CD14-positive monocyte (primary cell): ENCODE data around the gene INSM2. TPM values are rescaled to one million over a fixed set of nuclear protein-coding genes. Genes with fewer than 3 reads are reported as not detected.

ENCODE experiments used
- DNase-seq, 3 donors: peaks; one replicate each; pipeline ENCODE4 v3.0.0-alpha.2; 2011 to 2022
- H2AFZ ChIP-seq: 2 replicates; pipeline ENCODE4 v1.6.0; 2012; ENCODE audit warnings: mild to moderate bottlenecking, low read depth, low read length, inconsistent platforms; ENCODE audit not compliant: insufficient read depth, poor library complexity, severe bottlenecking
- H3K27ac ChIP-seq, 2 donors: 1 replicate in 1 of 2; 2 replicates in 1 of 2; pipeline ENCODE4 v1.5.1; 2012 to 2013; ENCODE audit warnings: low read length in 2 of 2, control low read depth in 1 of 2, inconsistent platforms in 1 of 2, low read depth in 1 of 2, mild to moderate bottlenecking in 1 of 2
- H3K27me3 ChIP-seq, 2 donors: one replicate each; pipeline versions ENCODE4 v1.6.0 to v1.6.1; 2011 to 2013; ENCODE audit warnings: low read length in 2 of 2; ENCODE audit not compliant: control insufficient read depth in 2 of 2, insufficient read depth in 2 of 2
- H3K36me3 ChIP-seq, 2 donors: replicated peaks in 1 of 2; 1 replicate in 1 of 2; 2 replicates in 1 of 2; pipeline versions ENCODE4 v1.5.1 to v1.6.1; 2012 to 2013; ENCODE audit warnings: low read length in 2 of 2, control low read depth in 1 of 2, inconsistent platforms in 1 of 2, mild to moderate bottlenecking in 1 of 2; ENCODE audit not compliant: insufficient read depth in 2 of 2, control insufficient read depth in 1 of 2
- H3K4me1 ChIP-seq, 2 donors: 1 replicate in 1 of 2; 2 replicates in 1 of 2; pipeline versions ENCODE4 v1.5.1 to v1.6.1; 2012 to 2013; ENCODE audit warnings: low read length in 2 of 2, control low read depth in 1 of 2, inconsistent platforms in 1 of 2, mild to moderate bottlenecking in 1 of 2, moderate library complexity in 1 of 2; ENCODE audit not compliant: insufficient read depth in 2 of 2, control insufficient read depth in 1 of 2
- H3K4me2 ChIP-seq: replicated peaks from 2 replicates; pipeline ENCODE3; 2012; ENCODE audit warnings: low read length, moderate library complexity, mild to moderate bottlenecking; ENCODE audit not compliant: poor library complexity, severe bottlenecking; ENCODE audit errors: extremely low read depth
- H3K4me3 ChIP-seq, 3 experiments: fragments of 200-600 bp in 1 of 3; sonication (generic) in 1 of 3; replicated peaks in 1 of 3; 1 replicate in 2 of 3; 2 replicates in 1 of 3; pipeline ENCODE4 v1.5.1; 2011 to 2013; ENCODE audit warnings: low read length in 3 of 3, mild to moderate bottlenecking in 3 of 3, control low read depth in 2 of 3, low read depth in 2 of 3, inconsistent platforms in 1 of 3, moderate library complexity in 1 of 3
- H3K79me2 ChIP-seq: 2 replicates; pipeline ENCODE4 v1.6.0; 2012; ENCODE audit warnings: mild to moderate bottlenecking, control low read depth, inconsistent platforms, low read length, moderate library complexity; ENCODE audit not compliant: insufficient read depth
- H3K9ac ChIP-seq: 2 replicates; pipeline ENCODE4 v1.6.0; 2017; ENCODE audit warnings: low read length, mild to moderate bottlenecking; ENCODE audit not compliant: insufficient read depth, poor library complexity, severe bottlenecking
- H3K9me3 ChIP-seq, 2 donors: replicated peaks in 1 of 2; 1 replicate in 1 of 2; 2 replicates in 1 of 2; pipeline versions ENCODE4 v1.5.1 to v1.6.1; 2012 to 2013; ENCODE audit warnings: low read length in 2 of 2, control low read depth in 1 of 2; ENCODE audit not compliant: control insufficient read depth in 1 of 2, insufficient read depth in 1 of 2
- H4K20me1 ChIP-seq: 2 replicates; pipeline ENCODE4 v1.6.0; 2012; ENCODE audit warnings: mild to moderate bottlenecking, low read length, control low read depth, moderate library complexity; ENCODE audit not compliant: insufficient read depth
- H3K27ac Mint-ChIP-seq, 7 donors: one replicate each; pipeline ENCODE4 v1.8.0; 2020; ENCODE audit warnings: mild to moderate bottlenecking in 7 of 7, mixed read lengths in 7 of 7, moderate library complexity in 6 of 7, inconsistent platforms in 2 of 7
- H3K27me3 Mint-ChIP-seq, 3 donors: one replicate each; pipeline ENCODE4 v1.8.0; 2021 to 2022; ENCODE audit warnings: low read depth in 3 of 3, mild to moderate bottlenecking in 3 of 3, mixed read lengths in 3 of 3, moderate library complexity in 3 of 3, inconsistent platforms in 1 of 3
- H3K36me3 Mint-ChIP-seq, 2 donors: one replicate each; pipeline ENCODE4 v1.8.0; 2020; ENCODE audit warnings: mixed read lengths in 2 of 2, inconsistent platforms in 1 of 2, mild to moderate bottlenecking in 1 of 2
- H3K4me1 Mint-ChIP-seq: one replicate; pipeline ENCODE4 v1.8.0; 2020; ENCODE audit warnings: mild to moderate bottlenecking, mixed read lengths
- H3K4me3 Mint-ChIP-seq, 2 donors: one replicate each; pipeline ENCODE4 v1.8.0; 2020; ENCODE audit warnings: mild to moderate bottlenecking in 2 of 2, mixed read lengths in 2 of 2, moderate library complexity in 1 of 2
- H3K9me3 Mint-ChIP-seq, 7 donors: one replicate each; pipeline ENCODE4 v1.8.0; 2020 to 2022; ENCODE audit warnings: mixed read lengths in 7 of 7, mild to moderate bottlenecking in 6 of 7, moderate library complexity in 6 of 7, inconsistent platforms in 2 of 7
- WGBS: methylation state at CpG from one replicate; pipeline ENCODE4 v1.1.5; 2013; ENCODE audit warnings: missing lambda C conversion rate; ENCODE audit not compliant: insufficient coverage; 5-methylcytosine and 5-hydroxymethylcytosine counted together
- intact Hi-C, 2 donors: fragments of 100-400 bp; cut with micrococcal nuclease; formaldehyde crosslinking; loops; one replicate each; pipeline versions ENCODE4 v1.15.0 to v1.15.1; 2023
- polyA plus RNA-seq, 3 donors: library from polyadenylated mRNA; depleted of rRNA in 1 of 3; unstranded in 2 of 3; stranded (reverse) in 1 of 3; fragments of 300-500 nt in 2 of 3; fragments of >200 nt in 1 of 3; fragmentation: Illumina TruSeq in 2 of 3; gene quantifications; 1 replicate in 2 of 3; 2 replicates in 1 of 3; pipeline ENCODE4 v1.2.3, GENCODE V29; 2012 to 2021
- TF ChIP-seq, protein P1 (sequence below): fragments of 200-600 bp; IDR thresholded peaks from one replicate; pipeline ENCODE4 v1.8.0; 2022; ENCODE audit warnings: antibody characterized with exemption, mild to moderate bottlenecking

INSM2 gene
- polyA plus RNA-seq, 3 donors, result not detected

GRCh38 chr14:35499180-35499579, 34.8 kb upstream of the INSM2 start:
- intact Hi-C loops, result no loop called here
- no peaks in the 10 kb centered on the region for H3K4me1 ChIP-seq
- no peaks in the 10 kb centered on the region for H4K20me1 ChIP-seq
- no peaks in the 10 kb centered on the region for H3K27me3 ChIP-seq
- Mint-ChIP-seq H3K36me3 (no peaks in the 10 kb centered on the region), H3K9me3 (peaks cover 0 to 10% (median 1%) of the 10 kb centered on the region in 7 donors), H3K4me3 (no peak overlapping the region), H3K4me1 (no peaks in the 10 kb centered on the region), H3K27me3 (peaks cover 4 to 8% (median 5%) of the 10 kb centered on the region in 3 donors), H3K27ac (no peak overlapping the region)
- WGBS, result 100% methylated on average over 2 of the region's 2 CpGs
- H3K79me2 ChIP-seq, result no peaks in the 10 kb centered on the region
- peaks cover 0 to 5% of the 10 kb centered on the region in 2 donors for H3K9me3 ChIP-seq
- no peak overlapping the region for H3K27ac ChIP-seq
- no peak overlapping the region for H3K9ac ChIP-seq
- no peak overlapping the region for H2AFZ ChIP-seq
- no peak overlapping the region for H3K4me2 ChIP-seq
- DNase-seq, result no peak
- no peaks in the 10 kb centered on the region for H3K36me3 ChIP-seq
- TF ChIP-seq, protein P1, sequence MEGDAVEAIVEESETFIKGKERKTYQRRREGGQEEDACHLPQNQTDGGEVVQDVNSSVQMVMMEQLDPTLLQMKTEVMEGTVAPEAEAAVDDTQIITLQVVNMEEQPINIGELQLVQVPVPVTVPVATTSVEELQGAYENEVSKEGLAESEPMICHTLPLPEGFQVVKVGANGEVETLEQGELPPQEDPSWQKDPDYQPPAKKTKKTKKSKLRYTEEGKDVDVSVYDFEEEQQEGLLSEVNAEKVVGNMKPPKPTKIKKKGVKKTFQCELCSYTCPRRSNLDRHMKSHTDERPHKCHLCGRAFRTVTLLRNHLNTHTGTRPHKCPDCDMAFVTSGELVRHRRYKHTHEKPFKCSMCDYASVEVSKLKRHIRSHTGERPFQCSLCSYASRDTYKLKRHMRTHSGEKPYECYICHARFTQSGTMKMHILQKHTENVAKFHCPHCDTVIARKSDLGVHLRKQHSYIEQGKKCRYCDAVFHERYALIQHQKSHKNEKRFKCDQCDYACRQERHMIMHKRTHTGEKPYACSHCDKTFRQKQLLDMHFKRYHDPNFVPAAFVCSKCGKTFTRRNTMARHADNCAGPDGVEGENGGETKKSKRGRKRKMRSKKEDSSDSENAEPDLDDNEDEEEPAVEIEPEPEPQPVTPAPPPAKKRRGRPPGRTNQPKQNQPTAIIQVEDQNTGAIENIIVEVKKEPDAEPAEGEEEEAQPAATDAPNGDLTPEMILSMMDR, result no peak
- H3K4me3 ChIP-seq, result no peak overlapping the region

DNA sequence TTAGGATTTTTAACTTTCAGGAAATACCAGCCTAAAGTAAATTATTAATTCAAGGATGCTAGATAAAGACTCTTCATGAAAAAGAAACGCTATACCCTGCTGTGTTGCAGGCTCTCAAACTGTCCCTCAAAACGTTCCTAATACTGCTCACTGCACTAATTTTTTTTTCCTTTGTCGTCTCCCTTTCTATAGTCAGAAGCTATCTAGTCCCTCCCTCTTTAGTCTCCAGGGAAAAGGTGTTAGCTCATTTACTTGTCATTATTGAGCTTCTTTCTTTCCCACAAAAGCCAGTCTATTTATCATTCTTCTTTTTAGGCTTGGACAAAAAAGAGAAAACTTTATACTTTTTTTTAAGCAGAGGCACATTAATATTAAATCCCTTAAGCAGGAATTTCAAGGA, 30.3 kb upstream of the INSM2 start:
- 67% methylated on average over 3 of the region's 3 CpGs for WGBS
- no peaks in the 10 kb centered on the region for H3K36me3 ChIP-seq
- H3K4me1 ChIP-seq, result no peaks in the 10 kb centered on the region
- DNase-seq, result no peak
- Mint-ChIP-seq H3K27ac (no peak overlapping the region), H3K4me1 (no peaks in the 10 kb centered on the region), H3K27me3 (peaks cover 3 to 4% (median 4%) of the 10 kb centered on the region in 3 donors), H3K9me3 (peaks cover 0 to 7% (median 0%) of the 10 kb centered on the region in 7 donors), H3K4me3 (no peak overlapping the region), H3K36me3 (no peaks in the 10 kb centered on the region)
- intact Hi-C loops, result no loop called here
- TF ChIP-seq, protein P1, result no peak
- H3K4me2 ChIP-seq, result no peak overlapping the region
- no peaks in the 10 kb centered on the region for H4K20me1 ChIP-seq
- H3K27me3 ChIP-seq, result no peaks in the 10 kb centered on the region
- no peak overlapping the region for H3K9ac ChIP-seq
- H3K79me2 ChIP-seq, result no peaks in the 10 kb centered on the region
- H3K27ac ChIP-seq, result no peak overlapping the region
- H3K4me3 ChIP-seq, result no peak overlapping the region
- no peaks in the 10 kb centered on the region for H3K9me3 ChIP-seq
- no peak overlapping the region for H2AFZ ChIP-seq
